ENCODE measurements around the gene MTRR. TPM values are rescaled to one million over a fixed set of nuclear protein-coding genes. Genes with fewer than 3 reads are reported as not detected.

MTRR gene
- total RNA-seq, 2 donors from 2014 or later = 34.5 to 64.6 TPM

DNA sequence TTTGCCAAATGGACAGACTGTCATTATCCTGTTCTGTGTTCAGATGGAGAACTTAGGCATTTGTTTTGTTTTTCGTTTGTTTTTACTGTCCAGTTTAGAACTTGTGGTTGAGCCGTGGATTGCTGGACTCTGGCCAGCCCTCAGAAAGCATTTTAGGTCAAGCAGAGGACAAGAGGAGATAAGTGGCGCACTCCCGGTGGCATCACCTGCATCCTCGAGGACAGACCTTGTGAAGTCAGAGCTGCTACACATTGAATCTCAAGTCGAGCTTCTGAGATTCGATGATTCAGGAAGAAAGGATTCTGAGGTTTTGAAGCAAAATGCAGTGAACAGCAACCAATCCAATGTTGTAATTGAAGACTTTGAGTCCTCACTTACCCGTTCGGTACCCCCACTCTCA is 8.9 kb downstream of the MTRR start:
- Histone ChIP-seq H3K4me3 (no peak overlapping the region), H3K9me3 (no peaks in the 10 kb centered on the region), H3K27me3 (replicated peaks; ENCODE audit: insufficient read depth) (no peaks in the 10 kb centered on the region), H3K36me3 (no peaks in the 10 kb centered on the region), H3K27ac (no peak overlapping the region), H3K4me1 (replicated peaks) (no peaks in the 10 kb centered on the region)
- no peak for DNase-seq (ENCODE audit: low spot score)
- 70% methylated on average over 9 of the region's 9 CpGs for WGBS
- TF ChIP-seq, protein P1, sequence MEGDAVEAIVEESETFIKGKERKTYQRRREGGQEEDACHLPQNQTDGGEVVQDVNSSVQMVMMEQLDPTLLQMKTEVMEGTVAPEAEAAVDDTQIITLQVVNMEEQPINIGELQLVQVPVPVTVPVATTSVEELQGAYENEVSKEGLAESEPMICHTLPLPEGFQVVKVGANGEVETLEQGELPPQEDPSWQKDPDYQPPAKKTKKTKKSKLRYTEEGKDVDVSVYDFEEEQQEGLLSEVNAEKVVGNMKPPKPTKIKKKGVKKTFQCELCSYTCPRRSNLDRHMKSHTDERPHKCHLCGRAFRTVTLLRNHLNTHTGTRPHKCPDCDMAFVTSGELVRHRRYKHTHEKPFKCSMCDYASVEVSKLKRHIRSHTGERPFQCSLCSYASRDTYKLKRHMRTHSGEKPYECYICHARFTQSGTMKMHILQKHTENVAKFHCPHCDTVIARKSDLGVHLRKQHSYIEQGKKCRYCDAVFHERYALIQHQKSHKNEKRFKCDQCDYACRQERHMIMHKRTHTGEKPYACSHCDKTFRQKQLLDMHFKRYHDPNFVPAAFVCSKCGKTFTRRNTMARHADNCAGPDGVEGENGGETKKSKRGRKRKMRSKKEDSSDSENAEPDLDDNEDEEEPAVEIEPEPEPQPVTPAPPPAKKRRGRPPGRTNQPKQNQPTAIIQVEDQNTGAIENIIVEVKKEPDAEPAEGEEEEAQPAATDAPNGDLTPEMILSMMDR (IDR thresholded peaks at IDR 0.05) = no peak
- no peak for TF ChIP-seq POLR2AphosphoS5 (IDR thresholded peaks at IDR 0.05)
- no peak for TF ChIP-seq POLR2A (IDR thresholded peaks at IDR 0.05)
- intact Hi-C loops (cut with DNase I) = no loop called here

DNA sequence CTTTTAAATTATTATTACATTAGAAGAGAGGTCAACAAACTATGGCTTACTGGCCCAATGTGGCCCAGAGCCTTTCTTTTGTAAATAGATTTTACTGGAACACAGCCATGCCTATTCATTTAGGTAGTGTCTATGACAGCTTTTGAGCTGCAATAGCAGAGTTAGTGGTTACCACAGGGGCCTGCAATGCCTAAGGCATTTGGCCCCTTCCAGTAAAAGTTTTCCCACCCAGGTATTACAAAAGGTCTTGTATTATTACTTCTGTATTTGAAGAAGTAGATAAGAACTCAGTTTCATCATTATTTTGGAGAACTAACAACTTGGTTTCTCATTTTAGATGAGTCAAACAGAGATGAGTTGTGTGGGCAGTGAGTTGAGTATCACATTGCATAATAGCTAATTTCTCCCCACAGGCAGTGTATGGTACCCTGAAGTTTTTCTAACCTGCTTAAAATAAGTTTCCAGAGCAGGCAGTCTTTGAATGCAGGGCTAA is 9.5 kb downstream of the MTRR start:
- H3K27me3 ChIP-seq (replicated peaks; ENCODE audit: insufficient read depth) = no peaks in the 10 kb centered on the region
- DNase-seq (ENCODE audit: low spot score) = no peak
- H3K27ac ChIP-seq = no peak overlapping the region
- H3K4me3 ChIP-seq = no peak overlapping the region
- no peaks in the 10 kb centered on the region for H3K36me3 ChIP-seq
- TF ChIP-seq POLR2AphosphoS5 (IDR thresholded peaks at IDR 0.05) (no peak), POLR2A (IDR thresholded peaks at IDR 0.05) (no peak)
- TF ChIP-seq, protein P1 (IDR thresholded peaks at IDR 0.05) = no peak
- H3K9me3 ChIP-seq = no peaks in the 10 kb centered on the region
- intact Hi-C loops (cut with DNase I) = no loop called here
- no peaks in the 10 kb centered on the region for H3K4me1 ChIP-seq (replicated peaks)

DNA sequence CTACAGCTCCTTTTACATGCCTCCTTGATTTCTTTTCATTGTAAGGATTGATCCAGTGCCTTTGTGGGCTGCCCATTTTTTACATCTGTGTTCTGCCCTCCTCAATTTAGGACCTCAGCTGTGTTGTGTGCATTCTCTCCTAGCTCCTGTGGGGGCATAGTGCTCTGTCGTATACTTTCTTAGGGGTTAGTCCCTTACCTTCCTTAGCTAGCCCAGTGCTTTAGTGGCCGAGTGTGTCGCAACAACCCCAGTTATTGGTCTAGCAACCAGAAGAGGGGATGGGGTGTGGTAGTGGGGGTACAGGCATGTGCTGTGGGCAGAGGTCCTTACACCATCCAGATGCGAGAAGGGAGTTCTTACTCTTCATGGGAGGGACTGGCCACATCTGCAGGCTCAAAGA is 12.1 kb downstream of the MTRR start:
- H3K27ac ChIP-seq = no peak overlapping the region
- DNase-seq (ENCODE audit: low spot score) = no peak
- 90% methylated on average over 4 of the region's 4 CpGs for WGBS
- no peaks in the 10 kb centered on the region for H3K27me3 ChIP-seq (replicated peaks; ENCODE audit: insufficient read depth)
- H3K9me3 ChIP-seq = no peaks in the 10 kb centered on the region
- intact Hi-C loops (cut with DNase I) = no loop called here
- TF ChIP-seq, protein P1 (IDR thresholded peaks at IDR 0.05) = no peak
- no peak for TF ChIP-seq POLR2AphosphoS5 (IDR thresholded peaks at IDR 0.05)
- H3K4me1 ChIP-seq (replicated peaks) = no peaks in the 10 kb centered on the region
- H3K4me3 ChIP-seq = no peak overlapping the region
- no peaks in the 10 kb centered on the region for H3K36me3 ChIP-seq

DNA sequence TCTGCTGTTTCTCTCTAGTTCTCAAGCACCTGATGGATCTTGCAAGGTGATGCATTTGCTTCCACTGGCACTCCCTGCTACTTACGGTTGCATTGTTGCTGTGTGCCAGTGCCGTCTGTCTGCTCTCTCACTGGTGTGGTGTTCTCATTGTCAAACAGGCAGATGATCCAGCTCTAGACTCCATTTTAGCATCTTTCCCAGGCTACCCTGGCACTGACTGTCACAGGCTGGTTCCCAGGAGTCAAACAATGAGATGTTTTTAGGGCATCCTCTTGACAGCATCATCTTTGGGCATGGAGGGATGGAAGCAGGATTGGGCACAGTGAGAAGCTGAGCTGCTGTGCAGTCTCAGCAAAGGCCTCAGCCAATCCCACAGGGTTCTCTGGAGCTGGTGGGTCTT is 12.9 kb downstream of the MTRR start:
- intact Hi-C loops (cut with DNase I) = no loop called here
- H3K4me3 ChIP-seq = no peak overlapping the region
- no peaks in the 10 kb centered on the region for H3K36me3 ChIP-seq
- H3K27me3 ChIP-seq (replicated peaks; ENCODE audit: insufficient read depth) = no peaks in the 10 kb centered on the region
- no peaks in the 10 kb centered on the region for H3K4me1 ChIP-seq (replicated peaks)
- 82% methylated on average over 2 of the region's 2 CpGs for WGBS
- H3K9me3 ChIP-seq = no peaks in the 10 kb centered on the region
- DNase-seq (ENCODE audit: low spot score) = no peak
- H3K27ac ChIP-seq = no peak overlapping the region
- TF ChIP-seq, protein P1 (IDR thresholded peaks at IDR 0.05) = no peak
- TF ChIP-seq POLR2AphosphoS5 (IDR thresholded peaks at IDR 0.05) (no peak), POLR2A (IDR thresholded peaks at IDR 0.05) (no peak)

DNA sequence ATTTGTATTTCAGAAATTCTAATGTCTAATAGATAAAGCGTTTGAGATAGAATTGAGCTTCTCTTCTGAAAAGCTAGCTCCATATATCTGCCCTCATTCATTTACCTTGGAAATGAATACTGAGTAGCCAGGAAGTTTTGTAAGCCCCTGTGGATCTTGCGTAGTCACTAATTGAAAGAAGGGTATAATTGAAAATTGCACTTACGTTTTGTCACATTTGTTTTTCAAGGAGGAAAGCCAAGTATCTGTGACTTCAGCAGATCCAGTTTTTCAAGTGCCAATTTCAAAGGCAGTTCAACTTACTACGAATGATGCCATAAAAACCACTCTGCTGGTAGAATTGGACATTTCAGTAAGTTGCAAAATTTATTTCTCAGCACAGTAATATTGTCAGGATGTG is 14.0 kb downstream of the MTRR start:
- TF ChIP-seq POLR2A (IDR thresholded peaks at IDR 0.05) = no peak
- TF ChIP-seq POLR2AphosphoS5 (IDR thresholded peaks at IDR 0.05) = no peak
- TF ChIP-seq, protein P1 (IDR thresholded peaks at IDR 0.05) = no peak
- Histone ChIP-seq H3K4me3 (no peak overlapping the region), H3K27ac (no peak overlapping the region), H3K27me3 (replicated peaks; ENCODE audit: insufficient read depth) (no peaks in the 10 kb centered on the region), H3K36me3 (no peaks in the 10 kb centered on the region), H3K4me1 (replicated peaks) (peaks cover 2% of the 10 kb centered on the region), H3K9me3 (no peaks in the 10 kb centered on the region)
- 57% methylated on average over 4 of the region's 4 CpGs for WGBS
- no peak for DNase-seq (ENCODE audit: low spot score)
- intact Hi-C loops (cut with DNase I) = no loop called here

Data from prostate gland (tissue), 2 donors.